ENCODE results near the gene ROBO1. TPM values are rescaled to one million over a fixed set of nuclear protein-coding genes. Genes with fewer than 3 reads are reported as not detected.

The ROBO1 gene
- total and polyA plus RNA-seq, 2 of the 13 experiments (the other 11 are each of a cell fraction or from before 2014, with no cell fraction given): 52.2 to 71.0 TPM

DNA sequence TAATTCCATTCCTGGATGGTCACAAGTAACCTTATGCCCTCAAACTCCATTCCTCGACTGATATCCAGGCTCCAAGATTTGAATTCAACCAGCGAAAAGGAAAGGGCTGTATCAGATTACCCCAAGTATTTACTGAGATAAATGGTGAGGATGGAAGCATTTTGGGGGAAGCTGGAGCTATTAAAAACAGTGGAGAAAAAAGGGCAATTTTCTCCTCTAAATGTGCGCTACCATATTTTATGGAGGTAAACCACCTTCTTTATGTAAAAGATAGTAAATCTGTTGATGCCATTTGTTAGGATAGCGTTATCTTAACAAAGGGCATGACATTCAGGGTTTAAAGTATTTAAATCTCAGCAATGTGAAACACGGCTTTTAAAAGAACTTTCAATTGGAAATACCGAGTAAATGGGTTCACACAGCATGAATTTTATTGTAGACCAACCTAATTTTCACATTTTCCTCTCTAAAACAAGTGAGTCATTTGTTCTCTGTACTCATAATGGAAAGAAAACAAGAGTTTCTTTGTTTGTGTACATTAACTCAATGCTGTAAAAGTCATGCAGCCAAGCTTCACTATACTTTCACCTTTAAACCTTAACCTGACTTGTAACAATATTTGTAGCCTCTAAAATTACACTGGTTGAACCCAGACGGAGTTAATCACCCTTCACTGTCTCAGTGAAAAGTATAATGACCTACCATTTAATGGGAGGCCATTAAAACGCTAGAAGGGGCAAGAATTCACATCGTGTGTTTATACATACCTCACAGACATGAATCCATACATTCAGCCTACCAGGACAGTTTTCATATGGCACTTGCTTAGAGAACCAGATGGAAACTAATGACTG is 773.4 kb downstream of the ROBO1 start (continued):
- TF ChIP-seq ZNF652 (CRISPR knock-in tag; IDR thresholded peaks at IDR 0.05; ENCODE audit: borderline replicate concordance, low read depth) (peak; percentile 32; the same call in 1 of the 2 replicates), NFKB2 (CRISPR knock-in tag; IDR thresholded peaks at IDR 0.05; ENCODE audit: borderline replicate concordance) (no peak), SOX6 (IDR thresholded peaks at IDR 0.05) (no peak), SOX6 (CRISPR knock-in tag; IDR thresholded peaks at IDR 0.05) (peak; percentile 74; the same call in 1 of the 2 replicates), NR2F6 (IDR thresholded peaks at IDR 0.05) (peak; percentile 31), NR2F6 (CRISPR knock-in tag; IDR thresholded peaks at IDR 0.05) (peak; percentile 69), HNF4G (IDR thresholded peaks at IDR 0.05; ENCODE audit: borderline replicate concordance, low read depth, low read length) (peak; percentile 65; the same call in 1 of the 2 replicates), HNF4G (CRISPR knock-in tag; IDR thresholded peaks at IDR 0.05; ENCODE audit: borderline replicate concordance, low read depth) (no peak), ZNF20 (CRISPR knock-in tag; IDR thresholded peaks at IDR 0.05) (no peak), NR2F1 (CRISPR knock-in tag; IDR thresholded peaks at IDR 0.05) (peak; percentile 65 to 73), RARA (CRISPR knock-in tag; IDR thresholded peaks at IDR 0.05) (peak; percentile 77), TGIF2 (CRISPR knock-in tag; IDR thresholded peaks at IDR 0.05) (0 out of 2 replicates have a peak, but pooled peaks have one; percentile 17), TCF7 (IDR thresholded peaks at IDR 0.05; ENCODE audit: low read depth) (peak; percentile 26; the same call in 1 of the 2 replicates), SMAD3 (CRISPR knock-in tag; IDR thresholded peaks at IDR 0.05) (peak; percentile 36; the same call in 1 of the 2 replicates), ATF7-NPFF (CRISPR knock-in tag; IDR thresholded peaks at IDR 0.05; ENCODE audit: low read depth) (no peak), ELF3 (CRISPR knock-in tag; IDR thresholded peaks at IDR 0.05) (peak; percentile 35; the same call in 1 of the 2 replicates), SOX5 (CRISPR knock-in tag; IDR thresholded peaks at IDR 0.05; ENCODE audit: borderline replicate concordance) (peak; percentile 62; the same call in 1 of the 2 replicates), ZFP36 (IDR thresholded peaks at IDR 0.05; ENCODE audit: borderline replicate concordance, low read depth, low read length, partially characterized antibody) (no peak), ZSCAN12 (CRISPR knock-in tag; IDR thresholded peaks at IDR 0.05) (no peak)
- TF ChIP-seq, protein P1, sequence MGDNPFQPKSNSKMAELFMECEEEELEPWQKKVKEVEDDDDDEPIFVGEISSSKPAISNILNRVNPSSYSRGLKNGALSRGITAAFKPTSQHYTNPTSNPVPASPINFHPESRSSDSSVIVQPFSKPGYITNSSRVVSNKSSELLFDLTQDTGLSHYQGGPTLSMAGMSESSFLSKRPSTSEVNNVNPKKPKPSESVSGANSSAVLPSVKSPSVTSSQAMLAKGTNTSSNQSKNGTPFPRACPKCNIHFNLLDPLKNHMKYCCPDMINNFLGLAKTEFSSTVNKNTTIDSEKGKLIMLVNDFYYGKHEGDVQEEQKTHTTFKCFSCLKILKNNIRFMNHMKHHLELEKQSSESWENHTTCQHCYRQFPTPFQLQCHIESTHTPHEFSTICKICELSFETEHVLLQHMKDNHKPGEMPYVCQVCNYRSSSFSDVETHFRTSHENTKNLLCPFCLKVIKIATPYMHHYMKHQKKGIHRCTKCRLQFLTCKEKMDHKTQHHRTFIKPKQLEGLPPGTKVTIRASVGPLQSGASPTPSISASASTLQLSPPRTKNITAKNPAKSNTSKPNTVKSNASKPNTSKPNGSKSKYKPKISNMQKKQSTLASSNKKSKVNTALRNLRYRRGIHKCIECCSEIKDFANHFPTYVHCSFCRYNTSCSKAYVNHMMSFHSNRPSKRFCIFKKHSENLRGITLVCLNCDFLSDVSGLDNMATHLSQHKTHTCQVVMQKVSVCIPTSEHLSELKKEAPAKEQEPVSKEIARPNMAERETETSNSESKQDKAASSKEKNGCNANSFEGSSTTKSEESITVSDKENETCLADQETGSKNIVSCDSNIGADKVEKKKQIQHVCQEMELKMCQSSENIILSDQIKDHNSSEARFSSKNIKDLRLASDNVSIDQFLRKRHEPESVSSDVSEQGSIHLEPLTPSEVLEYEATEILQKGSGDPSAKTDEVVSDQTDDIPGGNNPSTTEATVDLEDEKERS (CRISPR knock-in tag; IDR thresholded peaks at IDR 0.05): 0 out of 2 replicates have a peak, but pooled peaks have one; percentile 39
- TF ChIP-seq, protein P2, sequence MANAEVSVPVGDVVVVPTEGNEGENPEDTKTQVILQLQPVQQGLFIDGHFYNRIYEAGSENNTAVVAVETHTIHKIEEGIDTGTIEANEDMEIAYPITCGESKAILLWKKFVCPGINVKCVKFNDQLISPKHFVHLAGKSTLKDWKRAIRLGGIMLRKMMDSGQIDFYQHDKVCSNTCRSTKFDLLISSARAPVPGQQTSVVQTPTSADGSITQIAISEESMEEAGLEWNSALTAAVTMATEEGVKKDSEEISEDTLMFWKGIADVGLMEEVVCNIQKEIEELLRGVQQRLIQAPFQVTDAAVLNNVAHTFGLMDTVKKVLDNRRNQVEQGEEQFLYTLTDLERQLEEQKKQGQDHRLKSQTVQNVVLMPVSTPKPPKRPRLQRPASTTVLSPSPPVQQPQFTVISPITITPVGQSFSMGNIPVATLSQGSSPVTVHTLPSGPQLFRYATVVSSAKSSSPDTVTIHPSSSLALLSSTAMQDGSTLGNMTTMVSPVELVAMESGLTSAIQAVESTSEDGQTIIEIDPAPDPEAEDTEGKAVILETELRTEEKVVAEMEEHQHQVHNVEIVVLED (CRISPR knock-in tag; IDR thresholded peaks at IDR 0.05; ENCODE audit: borderline replicate concordance): peak; percentile 36; the same call in 1 of the 2 replicates
